GM23338 (cell line): Measurements from ENCODE around the gene SMYD1. TPM values are rescaled to one million over a fixed set of nuclear protein-coding genes. Genes with fewer than 3 reads are reported as not detected.

ENCODE experiments used
- ATAC-seq: fragments of 200-7000 bp; cut with Tn5 transposase; 3 replicates; pipeline ENCODE4 v1.9.1; 2020
- DNase-seq: peaks from one replicate; pipeline ENCODE4 v3.0.0-alpha.2; 2015; ENCODE audit warnings: low spot score
- H2AFZ ChIP-seq: fragments of 200-600 bp; sonication (generic); 2 replicates; pipeline ENCODE4 v1.8.0; 2016; ENCODE audit warnings: antibody characterized with exemption, mild to moderate bottlenecking, moderate library complexity
- H3F3A ChIP-seq: fragments of 200-600 bp; sonication (generic); replicated peaks from 2 replicates; pipeline ENCODE4 v1.8.0; 2017; ENCODE audit warnings: antibody characterized with exemption, mixed run types, low read depth
- H3K27ac ChIP-seq: fragments of 200-600 bp; sonication (generic); 2 replicates; pipeline ENCODE4 v1.6.1; 2016; ENCODE audit warnings: low read depth
- H3K27me3 ChIP-seq: fragments of 200-600 bp; sonication (generic); 2 replicates; pipeline ENCODE4 v1.8.0; 2016; ENCODE audit warnings: mild to moderate bottlenecking, mixed run types, moderate library complexity; ENCODE audit not compliant: insufficient read depth
- H3K36me3 ChIP-seq: fragments of 200-600 bp; sonication (generic); 2 replicates; pipeline ENCODE4 v1.8.0; 2016; ENCODE audit warnings: mild to moderate bottlenecking; ENCODE audit not compliant: insufficient read depth
- H3K4me1 ChIP-seq: fragments of 200-600 bp; sonication (generic); 2 replicates; pipeline ENCODE4 v1.8.0; 2016; ENCODE audit warnings: mild to moderate bottlenecking, moderate library complexity; ENCODE audit not compliant: insufficient read depth
- H3K4me2 ChIP-seq: fragments of 200-600 bp; sonication (generic); 2 replicates; pipeline ENCODE4 v1.7.1; 2017; ENCODE audit warnings: mixed run types
- H3K4me3 ChIP-seq: fragments of 200-600 bp; sonication (generic); 2 replicates; pipeline ENCODE4 v1.6.1; 2016; ENCODE audit warnings: mixed run types
- H3K79me2 ChIP-seq: fragments of 200-600 bp; sonication (generic); replicated peaks from 2 replicates; pipeline ENCODE4 v1.8.0; 2017; ENCODE audit warnings: mild to moderate bottlenecking; ENCODE audit not compliant: insufficient read depth
- H3K9me2 ChIP-seq: fragments of 200-600 bp; sonication (generic); 2 replicates; pipeline ENCODE4 v1.8.0; 2017; ENCODE audit not compliant: insufficient read depth
- H4K20me1 ChIP-seq: fragments of 200-600 bp; sonication (generic); replicated peaks from 2 replicates; pipeline ENCODE4 v1.8.0; 2017; ENCODE audit warnings: mild to moderate bottlenecking; ENCODE audit not compliant: insufficient read depth
- H3K27ac Mint-ChIP-seq: 2 replicates; pipeline ENCODE4 v1.8.0; 2020; ENCODE audit warnings: inconsistent platforms, mild to moderate bottlenecking, moderate library complexity, mixed read lengths
- H3K27me3 Mint-ChIP-seq: 3 replicates; pipeline ENCODE4 v1.8.0; 2022; ENCODE audit warnings: low read depth, mild to moderate bottlenecking, moderate library complexity, mixed read lengths, inconsistent platforms; ENCODE audit not compliant: insufficient read depth, poor library complexity
- H3K36me3 Mint-ChIP-seq: 3 replicates; pipeline ENCODE4 v1.8.0; 2021; ENCODE audit warnings: low read depth, mild to moderate bottlenecking, inconsistent platforms, moderate library complexity, mixed read lengths
- H3K4me1 Mint-ChIP-seq: 3 replicates; pipeline ENCODE4 v1.8.0; 2020; ENCODE audit warnings: mild to moderate bottlenecking, inconsistent platforms, mixed read lengths
- H3K4me3 Mint-ChIP-seq: 3 replicates; pipeline ENCODE4 v1.8.0; 2021; ENCODE audit warnings: moderate library complexity, mild to moderate bottlenecking, inconsistent platforms, mixed read lengths
- H3K9me3 Mint-ChIP-seq: 3 replicates; pipeline ENCODE4 v1.8.0; 2020; ENCODE audit warnings: moderate library complexity, mild to moderate bottlenecking, inconsistent platforms, mixed read lengths
- CREB1 ChIP-seq: fragments of 250-450 bp; sonication (Bioruptor Pico); IDR thresholded peaks from 2 replicates; pipeline ENCODE4 v1.5.0; 2020; ENCODE audit warnings: low read depth, mild to moderate bottlenecking, moderate library complexity
- CTCF ChIP-seq, 2 experiments: fragments of 200-600 bp in 1 of 2; sonication (generic) in 1 of 2; conservative IDR thresholded peaks; 2 replicates each; pipeline versions ENCODE4 v1.5.1 to v1.6.1; 2016 to 2017; ENCODE audit warnings: antibody characterized with exemption in 2 of 2, low read depth in 2 of 2, mild to moderate bottlenecking in 2 of 2, moderate library complexity in 1 of 2
- EZH2 ChIP-seq: fragments of 200-600 bp; sonication (generic); IDR thresholded peaks from one replicate; pipeline ENCODE4 v1.8.0; 2017; ENCODE audit warnings: antibody characterized with exemption, mild to moderate bottlenecking, low read depth; ENCODE audit not compliant: unreplicated experiment
- POLR2AphosphoS5 ChIP-seq: IDR thresholded peaks from 2 replicates; pipeline ENCODE4 v1.6.1; 2016; ENCODE audit warnings: antibody characterized with exemption, low read depth
- REST ChIP-seq: IDR thresholded peaks from one replicate; pipeline ENCODE4 v1.6.1; 2018; ENCODE audit warnings: antibody characterized with exemption; ENCODE audit not compliant: unreplicated experiment
- STAT1 ChIP-seq: IDR thresholded peaks from one replicate; pipeline ENCODE4 v1.6.1; 2016; ENCODE audit warnings: antibody characterized with exemption; ENCODE audit not compliant: unreplicated experiment
- ZNF114 ChIP-seq: fragments of 250-450 bp; sonication (Bioruptor Pico); IDR thresholded peaks from 2 replicates; pipeline ENCODE4 v1.5.0; 2020; ENCODE audit warnings: mild to moderate bottlenecking, moderate library complexity
- polyA plus RNA-seq: library from polyadenylated mRNA; unstranded; fragments of >200 nt; fragmentation: Nextera tagmentation; extraction: Ambion mirVana; gene quantifications from 2 replicates; pipeline ENCODE4 v1.2.1, GENCODE V29; 2016
- total RNA-seq: library from RNA; depleted of rRNA; stranded (reverse); fragments of >200 nt; shearing (Covaris generic); gene quantifications from 2 replicates; pipeline ENCODE4 v1.2.3, GENCODE V29; 2014

Gene SMYD1
- total and polyA plus RNA-seq, 2 experiments from 2014 or later, result 0.07 TPM; not detected in 1

- TF ChIP-seq REST, result no peak
- no peak for TF ChIP-seq STAT1
- no peak for TF ChIP-seq CREB1 (CRISPR knock-in tag)
- no peak for TF ChIP-seq ZNF114 (CRISPR knock-in tag)
Measured at GRCh38 chr2:88098558-88098900, 30.9 kb downstream of the SMYD1 start (continued).

GRCh38 chr2:88099798-88100488, 32.3 kb downstream of the SMYD1 start:
- H3K4me1 ChIP-seq, result peaks cover 7% of the 10 kb centered on the region
- H3K4me2 ChIP-seq, result peak overlapping the region; percentile 18; the same call in 1 of the 2 replicates
- ATAC-seq, result peak; percentile 96

More at GRCh38 chr2:88099798-88100488, 32.3 kb downstream of the SMYD1 start:
- no peaks in the 10 kb centered on the region for H4K20me1 ChIP-seq
- H3K27ac ChIP-seq, result no peak overlapping the region
- H3K9me3 Mint-ChIP-seq, result no peaks in the 10 kb centered on the region
- peaks cover 22% of the 10 kb centered on the region for H3K4me1 Mint-ChIP-seq
- DNase-seq, result peak; percentile 97
- TF ChIP-seq CTCF (conservative IDR thresholded peaks at IDR 0.05; ENCODE audit: low read depth in 2 of 2) (no peak), CREB1 (CRISPR knock-in tag) (no peak), EZH2 (no peak), POLR2AphosphoS5 (no peak), STAT1 (no peak)
- no peaks in the 10 kb centered on the region for H3K79me2 ChIP-seq
- no peaks in the 10 kb centered on the region for H3F3A ChIP-seq
- peaks cover 4% of the 10 kb centered on the region; the same call in 1 of the 2 replicates for H3K9me2 ChIP-seq
- no peak overlapping the region; the same call in 2 of the 3 replicates for H3K4me3 Mint-ChIP-seq
- no peaks in the 10 kb centered on the region for H3K27me3 ChIP-seq
- no peak overlapping the region for H3K4me3 ChIP-seq
- peaks cover 1% of the 10 kb centered on the region for H3K27me3 Mint-ChIP-seq
- H3K36me3 ChIP-seq, result no peaks in the 10 kb centered on the region
- no peaks in the 10 kb centered on the region for H3K36me3 Mint-ChIP-seq
- H2AFZ ChIP-seq, result peak overlapping the region; percentile 2
- no peak overlapping the region for H3K27ac Mint-ChIP-seq
